Measurements from ENCODE around the gene CHD9NB.

The CHD9NB gene

GRCh38 chr16:53029971-53030370 is 22.7 kb downstream of the CHD9NB start:
- DNase-seq (ENCODE audit: low spot score), result no peak

- no peak for DNase-seq (ENCODE audit: low spot score)
Measured at GRCh38 chr16:53024045-53024444, 28.7 kb downstream of the CHD9NB start.

- peak; percentile 9 for DNase-seq (ENCODE audit: low spot score)
Measured at GRCh38 chr16:53022374-53022773, 30.3 kb downstream of the CHD9NB start.

- no peak for DNase-seq (ENCODE audit: low spot score)
Measured at GRCh38 chr16:53018834-53019416, 33.8 kb downstream of the CHD9NB start.

- no peak for DNase-seq (ENCODE audit: low spot score)
Measured at GRCh38 chr16:53014287-53014686, 38.4 kb downstream of the CHD9NB start.

DNA sequence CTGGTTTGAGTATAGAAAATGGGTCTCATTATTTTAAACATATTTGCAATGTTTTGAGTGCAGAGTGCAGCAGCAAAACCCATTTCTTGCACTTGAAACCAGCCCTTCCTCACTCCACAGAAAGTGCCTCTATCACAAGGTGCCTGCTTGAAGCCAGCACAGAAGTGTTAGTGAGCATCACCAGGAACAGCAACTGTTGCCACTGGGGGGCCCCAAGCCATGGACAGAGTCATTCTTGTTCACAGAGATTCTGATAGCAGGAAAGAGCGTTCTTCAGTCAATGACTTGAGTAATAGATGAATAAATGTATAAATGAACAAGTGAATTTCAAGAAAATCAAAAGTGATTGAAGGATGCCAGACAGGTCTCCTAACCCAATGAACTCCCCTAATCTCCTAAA is 45.6 kb downstream of the CHD9NB start:
- no peak for DNase-seq (ENCODE audit: low spot score)

DNA sequence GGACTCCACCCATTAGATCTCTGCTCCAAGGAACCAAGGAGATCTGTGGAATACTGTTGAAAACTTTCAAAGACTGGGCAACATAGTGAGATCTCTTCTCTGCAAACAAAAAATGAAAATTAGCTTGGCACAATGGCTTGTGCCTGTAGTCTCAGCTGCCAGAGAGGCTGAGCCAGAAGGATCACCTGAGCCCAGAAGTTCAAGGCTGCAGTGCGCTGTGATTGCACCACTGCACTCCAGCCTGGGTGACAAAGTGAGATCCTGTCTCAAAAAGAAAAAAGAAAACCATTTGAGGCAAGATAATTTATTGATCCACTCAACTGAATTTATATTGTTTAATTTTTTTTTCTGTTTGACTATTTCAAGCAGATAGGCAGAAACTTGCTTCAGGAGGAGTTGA is 54.8 kb downstream of the CHD9NB start:
- DNase-seq (ENCODE audit: low spot score), result no peak

DNA sequence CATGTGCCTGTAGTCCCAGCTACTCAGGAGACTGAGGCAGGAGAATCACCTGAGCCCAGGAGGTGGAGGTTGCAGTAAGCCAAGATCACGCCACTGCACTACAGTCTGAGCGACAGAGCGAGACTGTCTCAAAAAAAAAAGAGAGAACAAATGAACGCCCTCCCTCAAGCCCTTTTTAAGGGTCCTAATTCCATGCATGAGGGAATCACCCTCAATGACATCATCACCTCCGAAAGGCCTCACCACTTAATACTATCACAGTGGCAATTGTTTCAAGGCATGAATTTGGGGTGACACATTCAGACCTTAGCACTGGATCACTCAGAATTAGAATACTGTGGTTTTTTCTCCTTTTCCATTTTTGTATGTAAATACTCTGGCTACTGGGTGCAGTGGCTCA is 57.8 kb downstream of the CHD9NB start:
- no peak for DNase-seq (ENCODE audit: low spot score)

GRCh38 chr16:52993179-52993578 is 59.5 kb downstream of the CHD9NB start:
- DNase-seq (ENCODE audit: low spot score), result no peak

DNA sequence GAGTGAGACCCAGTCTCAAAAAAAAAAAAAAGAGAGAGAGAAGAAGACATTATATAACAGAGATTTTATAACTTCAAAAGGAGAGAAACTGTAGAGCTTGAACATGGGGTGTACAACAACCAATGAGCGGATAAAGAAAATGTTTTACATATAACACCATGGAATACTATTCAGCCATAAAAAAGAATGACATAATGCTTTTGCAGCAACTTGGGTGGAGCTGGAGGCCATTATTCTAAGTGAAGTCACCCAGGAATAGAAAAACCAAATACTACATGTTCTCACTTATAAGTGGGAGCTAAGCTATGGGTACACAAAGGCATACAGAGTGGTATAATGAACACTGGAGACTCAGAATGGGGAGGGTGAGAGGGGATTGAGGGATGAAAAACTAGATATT is 61.1 kb downstream of the CHD9NB start:
- no peak for DNase-seq (ENCODE audit: low spot score)

All from activated CD4-positive, alpha-beta T cell treated with anti-CD3 and anti-CD28 coated beads, Interleukin-2, Interleukin-4, amounts not matched to agents 100 ng/mL and 50 ng/mL, durations not matched to agents 16 hours and 8 hours (primary cell).